MM.1S (cell line): ENCODE results near the gene CERS2.

Experiments
- CTCF ChIP-seq: fragments of 300-600 bp; sonication (generic); IDR thresholded peaks from 2 replicates; pipeline ENCODE4 v1.5.1; 2016; ENCODE audit warnings: antibody characterized with exemption, low read length, mixed read lengths
- EZH2 ChIP-seq: fragments of 300-600 bp; sonication (generic); optimal IDR thresholded peaks from 2 replicates; pipeline ENCODE3; 2017; ENCODE audit warnings: low read depth, mild to moderate bottlenecking, antibody characterized with exemption, low read length, mixed read lengths
- EZH2phosphoT487 ChIP-seq: fragments of 300-600 bp; sonication (generic); IDR thresholded peaks from 2 replicates; pipeline ENCODE4 v1.6.1; 2018; ENCODE audit warnings: antibody characterized with exemption, low read length

DNA sequence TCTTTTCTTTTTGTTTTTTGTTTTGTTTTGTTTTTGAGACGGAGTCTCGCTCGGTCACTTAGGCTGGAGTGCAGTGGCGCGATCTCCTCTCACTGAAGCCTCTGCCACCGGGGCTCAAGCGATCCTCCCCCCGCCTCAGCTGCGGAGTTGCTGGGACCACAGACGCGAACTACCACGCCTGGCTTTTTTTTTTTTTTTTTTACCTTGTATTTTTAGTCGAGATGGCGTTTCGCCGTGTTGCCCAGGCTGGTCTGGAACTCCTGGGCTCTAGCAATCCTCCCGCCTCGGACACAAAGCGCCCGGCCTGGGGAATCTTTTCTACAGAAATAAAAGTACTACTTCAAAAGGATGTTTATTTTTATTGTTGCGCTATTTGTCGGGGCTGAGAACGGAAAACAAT, 49.6 kb downstream of the CERS2 start:
- no peak for TF ChIP-seq CTCF
- TF ChIP-seq EZH2phosphoT487 = no peak
- no peak for TF ChIP-seq EZH2
